Liver (tissue), 10 donors: ENCODE data around the gene CCDC40. TPM values are rescaled to one million over a fixed set of nuclear protein-coding genes. Genes with fewer than 3 reads are reported as not detected.

ENCODE experiments used
- DNase-seq: peaks from one replicate; pipeline ENCODE4 v3.0.0-alpha.2; 2017; ENCODE audit warnings: low spot score
- H3K27ac ChIP-seq, 2 donors: one replicate each; pipeline ENCODE4 v1.7.0; 2013; ENCODE audit warnings: inconsistent platforms in 2 of 2, low read length in 2 of 2, control low read depth in 1 of 2, low read depth in 1 of 2, mild to moderate bottlenecking in 1 of 2
- H3K27me3 ChIP-seq, 4 donors: one replicate each; pipeline versions ENCODE4 v1.6.1 to v1.7.0; 2013; ENCODE audit warnings: low read length in 3 of 4, inconsistent platforms in 1 of 4, mild to moderate bottlenecking in 1 of 4, moderate library complexity in 1 of 4; ENCODE audit not compliant: control insufficient read depth in 4 of 4, insufficient read depth in 4 of 4
- H3K36me3 ChIP-seq, 4 donors: one replicate each; pipeline versions ENCODE4 v1.6.1 to v1.7.0; 2013; ENCODE audit warnings: low read length in 3 of 4, mild to moderate bottlenecking in 3 of 4, low read depth in 1 of 4, moderate library complexity in 1 of 4; ENCODE audit not compliant: control insufficient read depth in 4 of 4, insufficient read depth in 3 of 4
- H3K4me1 ChIP-seq, 4 donors: one replicate each; pipeline versions ENCODE4 v1.6.1 to v1.7.0; 2013; ENCODE audit warnings: low read length in 3 of 4, mild to moderate bottlenecking in 3 of 4, moderate library complexity in 1 of 4; ENCODE audit not compliant: control insufficient read depth in 4 of 4, insufficient read depth in 4 of 4
- H3K4me3 ChIP-seq, 3 donors: one replicate each; pipeline versions ENCODE4 v1.6.1 to v1.7.0; 2013; ENCODE audit warnings: low read length in 3 of 3, control low read depth in 1 of 3, low read depth in 1 of 3, mild to moderate bottlenecking in 1 of 3
- H3K9ac ChIP-seq, 2 donors: one replicate each; pipeline ENCODE4 v1.7.0; 2013; ENCODE audit warnings: low read length in 2 of 2, mild to moderate bottlenecking in 2 of 2, moderate library complexity in 2 of 2, control low read depth in 1 of 2, low read depth in 1 of 2
- H3K9me3 ChIP-seq, 4 donors: one replicate each; pipeline versions ENCODE4 v1.6.1 to v1.7.0; 2013; ENCODE audit warnings: low read length in 3 of 4; ENCODE audit not compliant: control insufficient read depth in 4 of 4
- EGR1 ChIP-seq, 2 donors: IDR thresholded peaks; 2 replicates each; pipeline ENCODE4 v1.6.1; 2016 to 2018; ENCODE audit warnings: antibody characterized with exemption in 2 of 2, low read depth in 2 of 2
- FOXA2 ChIP-seq: IDR thresholded peaks from 2 replicates; pipeline ENCODE4 v1.6.1; 2016; ENCODE audit warnings: antibody characterized with exemption
- HNF4A ChIP-seq, 2 donors: conservative IDR thresholded peaks; 2 replicates each; pipeline ENCODE4 v1.6.1; 2016; ENCODE audit warnings: antibody characterized with exemption in 2 of 2, mild to moderate bottlenecking in 2 of 2
- HNF4G ChIP-seq: IDR thresholded peaks from 2 replicates; pipeline ENCODE4 v1.6.1; 2016; ENCODE audit warnings: antibody characterized with exemption
- RAD21 ChIP-seq, 2 donors: IDR thresholded peaks; 2 replicates each; pipeline ENCODE4 v1.6.1; 2016; ENCODE audit warnings: antibody characterized with exemption in 2 of 2, mild to moderate bottlenecking in 2 of 2
- RXRA ChIP-seq, 2 donors: IDR thresholded peaks; 2 replicates each; pipeline ENCODE4 v1.6.1; 2017 to 2018; ENCODE audit warnings: antibody characterized with exemption in 2 of 2, mild to moderate bottlenecking in 1 of 2
- SP1 ChIP-seq: IDR thresholded peaks from 2 replicates; pipeline ENCODE4 v1.6.1; 2018; ENCODE audit warnings: antibody characterized with exemption, mild to moderate bottlenecking
- TAF1 ChIP-seq: conservative IDR thresholded peaks from 2 replicates; pipeline ENCODE4 v1.6.1; 2016; ENCODE audit warnings: antibody characterized with exemption, mild to moderate bottlenecking
- YY1 ChIP-seq: IDR thresholded peaks from 2 replicates; pipeline ENCODE4 v1.6.1; 2016; ENCODE audit warnings: antibody characterized with exemption, mild to moderate bottlenecking
- WGBS: extraction: QIAGEN DNeasy Blood & Tissue Kit; methylation state at CpG from one replicate; pipeline ENCODE4 v1.1.7; 2013; 5-methylcytosine and 5-hydroxymethylcytosine counted together
- polyA plus RNA-seq, 2 donors: library from polyadenylated mRNA; stranded (reverse) in 1 of 2; unstranded in 1 of 2; fragments of 200-250 nt in 1 of 2; fragments of >200 nt in 1 of 2; fragmentation: Nextera tagmentation in 1 of 2; extraction: Ambion mirVana in 1 of 2; gene quantifications; one replicate each; pipeline versions ENCODE4 v1.2.1 to v1.2.3, GENCODE V29; 2013 to 2015
- small RNA-seq: library from RNA; depleted of rRNA; stranded (forward); fragments of <200 nt; gene quantifications from one replicate; pipeline ENCODE3, GENCODE V24; 2014
- total RNA-seq, 2 donors: library from RNA; depleted of rRNA; stranded (reverse); fragments of >200 nt; gene quantifications; one replicate each; pipeline ENCODE4 v1.2.3, GENCODE V29; 2014
- TF ChIP-seq, protein P1 (sequence below): IDR thresholded peaks from 2 replicates; pipeline ENCODE4 v1.6.1; 2016; ENCODE audit warnings: antibody characterized with exemption
- TF ChIP-seq, protein P2 (sequence below): IDR thresholded peaks from 2 replicates; pipeline ENCODE4 v1.6.1; 2016; ENCODE audit warnings: antibody characterized with exemption
- TF ChIP-seq, protein P3 (sequence below): IDR thresholded peaks from 2 replicates; pipeline ENCODE4 v1.6.1; 2016; ENCODE audit warnings: antibody characterized with exemption, mild to moderate bottlenecking
- donor health status: healthy.
- donor health status: healthy.
- donor health status: healthy.
- donor health status: healthy.
- donor health status: healthy.

CCDC40 gene
- total and polyA plus RNA-seq, 4 donors: 0.60 to 3.0 (median 1.4) TPM

DNA sequence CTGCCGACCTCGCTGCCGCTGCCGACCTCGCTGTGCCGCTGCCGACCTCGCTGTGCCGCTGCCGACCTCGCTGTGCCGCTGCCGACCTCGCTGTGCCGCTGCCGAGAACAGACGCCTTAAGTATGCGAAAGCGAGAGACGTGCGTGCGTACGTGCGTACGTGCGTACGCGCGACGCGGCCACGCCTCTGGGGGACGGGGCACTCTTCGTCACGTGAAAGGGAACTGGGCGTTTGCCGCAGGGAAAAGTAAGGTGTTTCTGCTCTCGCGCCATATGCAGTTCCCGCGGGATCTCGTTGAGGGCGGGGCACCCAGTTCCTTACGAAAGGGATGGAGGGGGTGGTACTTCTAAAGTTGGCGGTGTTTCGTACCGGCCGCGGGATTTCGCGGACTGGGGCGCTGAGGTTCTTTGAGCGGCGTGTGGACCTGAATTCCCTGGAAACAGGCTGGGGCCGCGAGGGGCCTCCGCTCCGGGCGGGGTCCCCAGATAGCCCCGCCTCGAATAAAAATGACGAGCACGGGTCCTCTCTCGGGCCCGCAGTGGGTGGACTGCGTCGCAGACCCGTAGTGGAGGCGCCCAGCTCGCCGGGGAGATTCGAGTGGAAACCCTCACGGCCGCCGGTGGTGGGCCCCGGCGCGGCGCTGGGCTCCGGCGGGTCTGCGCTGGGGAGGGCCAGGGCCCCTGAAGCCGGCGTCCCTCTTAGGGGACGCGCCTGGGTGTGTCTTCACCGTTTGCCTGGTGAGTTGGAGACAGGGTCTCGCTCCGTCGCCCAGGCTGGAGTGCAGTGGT lies 110.8 kb downstream of the CCDC40 start, which contains the start of gene EIF4A3:
TSS of gene EIF4A3 (minus strand) at position 94 of the 788 bp plus-strand sequence. CDS start 167 bp downstream, outside the sequence.
- Histone ChIP-seq H3K27me3 (no peaks in the 10 kb centered on the region), H3K4me1 (peaks cover 8 to 23% (median 20%) of the 10 kb centered on the region in 4 donors), H3K27ac (peak within 1 kb of the TSS; percentile 93 to 94), H3K9me3 (peaks cover 0 to 4% (median 0%) of the 10 kb centered on the region in 4 donors), H3K4me3 (peak within 1 kb of the TSS; percentile 82 to 96 (median 94)), H3K9ac (peak within 1 kb of the TSS; percentile 82 to 83), H3K36me3 (peaks cover 2 to 18% (median 11%) of the 10 kb centered on the region in 4 donors)
- under 1% methylated on average over 90 of the region's 90 CpGs for WGBS
- TF ChIP-seq, protein P1, sequence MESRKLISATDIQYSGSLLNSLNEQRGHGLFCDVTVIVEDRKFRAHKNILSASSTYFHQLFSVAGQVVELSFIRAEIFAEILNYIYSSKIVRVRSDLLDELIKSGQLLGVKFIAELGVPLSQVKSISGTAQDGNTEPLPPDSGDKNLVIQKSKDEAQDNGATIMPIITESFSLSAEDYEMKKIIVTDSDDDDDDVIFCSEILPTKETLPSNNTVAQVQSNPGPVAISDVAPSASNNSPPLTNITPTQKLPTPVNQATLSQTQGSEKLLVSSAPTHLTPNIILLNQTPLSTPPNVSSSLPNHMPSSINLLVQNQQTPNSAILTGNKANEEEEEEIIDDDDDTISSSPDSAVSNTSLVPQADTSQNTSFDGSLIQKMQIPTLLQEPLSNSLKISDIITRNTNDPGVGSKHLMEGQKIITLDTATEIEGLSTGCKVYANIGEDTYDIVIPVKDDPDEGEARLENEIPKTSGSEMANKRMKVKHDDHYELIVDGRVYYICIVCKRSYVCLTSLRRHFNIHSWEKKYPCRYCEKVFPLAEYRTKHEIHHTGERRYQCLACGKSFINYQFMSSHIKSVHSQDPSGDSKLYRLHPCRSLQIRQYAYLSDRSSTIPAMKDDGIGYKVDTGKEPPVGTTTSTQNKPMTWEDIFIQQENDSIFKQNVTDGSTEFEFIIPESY: peak; percentile 99
- TF ChIP-seq RXRA (IDR thresholded peaks at IDR 0.05) (peak; percentile 38 to 50), HNF4A (conservative IDR thresholded peaks at IDR 0.05) (peak in 1 of 2 donors; percentile 43), YY1 (peak; percentile 87), RAD21 (IDR thresholded peaks at IDR 0.05) (peak in 1 of 2 donors; percentile 64), EGR1 (IDR thresholded peaks at IDR 0.05; ENCODE audit: low read depth in 2 of 2) (peak in 1 of 2 donors; percentile 67), FOXA2 (no peak), HNF4G (no peak), SP1 (peak; percentile 75), TAF1 (peak; percentile 84)
- TF ChIP-seq, protein P2, sequence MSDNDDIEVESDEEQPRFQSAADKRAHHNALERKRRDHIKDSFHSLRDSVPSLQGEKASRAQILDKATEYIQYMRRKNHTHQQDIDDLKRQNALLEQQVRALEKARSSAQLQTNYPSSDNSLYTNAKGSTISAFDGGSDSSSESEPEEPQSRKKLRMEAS: peak; percentile 71
- TF ChIP-seq, protein P3, sequence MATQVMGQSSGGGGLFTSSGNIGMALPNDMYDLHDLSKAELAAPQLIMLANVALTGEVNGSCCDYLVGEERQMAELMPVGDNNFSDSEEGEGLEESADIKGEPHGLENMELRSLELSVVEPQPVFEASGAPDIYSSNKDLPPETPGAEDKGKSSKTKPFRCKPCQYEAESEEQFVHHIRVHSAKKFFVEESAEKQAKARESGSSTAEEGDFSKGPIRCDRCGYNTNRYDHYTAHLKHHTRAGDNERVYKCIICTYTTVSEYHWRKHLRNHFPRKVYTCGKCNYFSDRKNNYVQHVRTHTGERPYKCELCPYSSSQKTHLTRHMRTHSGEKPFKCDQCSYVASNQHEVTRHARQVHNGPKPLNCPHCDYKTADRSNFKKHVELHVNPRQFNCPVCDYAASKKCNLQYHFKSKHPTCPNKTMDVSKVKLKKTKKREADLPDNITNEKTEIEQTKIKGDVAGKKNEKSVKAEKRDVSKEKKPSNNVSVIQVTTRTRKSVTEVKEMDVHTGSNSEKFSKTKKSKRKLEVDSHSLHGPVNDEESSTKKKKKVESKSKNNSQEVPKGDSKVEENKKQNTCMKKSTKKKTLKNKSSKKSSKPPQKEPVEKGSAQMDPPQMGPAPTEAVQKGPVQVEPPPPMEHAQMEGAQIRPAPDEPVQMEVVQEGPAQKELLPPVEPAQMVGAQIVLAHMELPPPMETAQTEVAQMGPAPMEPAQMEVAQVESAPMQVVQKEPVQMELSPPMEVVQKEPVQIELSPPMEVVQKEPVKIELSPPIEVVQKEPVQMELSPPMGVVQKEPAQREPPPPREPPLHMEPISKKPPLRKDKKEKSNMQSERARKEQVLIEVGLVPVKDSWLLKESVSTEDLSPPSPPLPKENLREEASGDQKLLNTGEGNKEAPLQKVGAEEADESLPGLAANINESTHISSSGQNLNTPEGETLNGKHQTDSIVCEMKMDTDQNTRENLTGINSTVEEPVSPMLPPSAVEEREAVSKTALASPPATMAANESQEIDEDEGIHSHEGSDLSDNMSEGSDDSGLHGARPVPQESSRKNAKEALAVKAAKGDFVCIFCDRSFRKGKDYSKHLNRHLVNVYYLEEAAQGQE: no peak
- peak; percentile 94 for DNase-seq

Small RNA genes within 50 kb of the gene (small RNA-seq; reads per million reads assigned to genes)
- gene AC087741.2: not detected
- gene MIR1268B: not detected

Other genes starting within 250 kb of the CCDC40 start
- 1 to 10 TPM; 1.4 to 2.3 TPM for gene CBX8, start 239.6 kb upstream of the CCDC40 start, total RNA-seq
- gene CBX8, start 239.6 kb upstream of the CCDC40 start, polyA plus RNA-seq: 1 to 10 TPM in 1 of 2 donors, under 1 TPM in 1; 0.75 to 2.7 TPM
- 1 to 10 TPM; 4.8 to 7.7 TPM for gene CBX4, start 197.2 kb upstream of the CCDC40 start, total RNA-seq
- 1 to 10 TPM; 4.9 to 8.9 TPM for gene CBX4, start 197.2 kb upstream of the CCDC40 start, polyA plus RNA-seq
- 10 to 100 TPM in 1 of 2 donors, 1 to 10 TPM in 1; 4.7 to 29.5 TPM for gene TBC1D16, start 770 bp upstream of the CCDC40 start, total RNA-seq
- gene TBC1D16, start 770 bp upstream of the CCDC40 start, polyA plus RNA-seq: 1 to 10 TPM; 3.4 to 4.7 TPM
- 10 to 100 TPM; 21.3 to 31.0 TPM for gene GAA, start 64.9 kb downstream of the CCDC40 start, total RNA-seq
- gene GAA, start 64.9 kb downstream of the CCDC40 start, polyA plus RNA-seq: 10 to 100 TPM; 43.0 to 58.7 TPM
- gene EIF4A3, start 110.5 kb downstream of the CCDC40 start, total RNA-seq: 10 to 100 TPM; 33.8 to 35.1 TPM
- gene EIF4A3, start 110.5 kb downstream of the CCDC40 start, polyA plus RNA-seq: 10 to 100 TPM; 29.0 to 33.1 TPM
- under 1 TPM; 0.25 to 0.70 TPM for gene CARD14, start 133.4 kb downstream of the CCDC40 start, total RNA-seq
- gene CARD14, start 133.4 kb downstream of the CCDC40 start, polyA plus RNA-seq: under 1 TPM; 0.07 to 0.32 TPM
- 10 to 100 TPM in 1 of 2 donors, 1 to 10 TPM in 1; 5.8 to 15.2 TPM for gene SGSH, start 183.7 kb downstream of the CCDC40 start, total RNA-seq
- 10 to 100 TPM; 10.6 to 19.8 TPM for gene SGSH, start 183.7 kb downstream of the CCDC40 start, polyA plus RNA-seq
- 1 to 10 TPM; 6.9 to 8.2 TPM for gene SLC26A11, start 183.8 kb downstream of the CCDC40 start, total RNA-seq
- 1 to 10 TPM; 3.3 to 4.2 TPM for gene SLC26A11, start 183.8 kb downstream of the CCDC40 start, polyA plus RNA-seq
- gene RNF213, start 224.2 kb downstream of the CCDC40 start, total RNA-seq: 100 to 1,000 TPM in 1 of 2 donors, 10 to 100 TPM in 1; 42.0 to 104 TPM
- gene RNF213, start 224.2 kb downstream of the CCDC40 start, polyA plus RNA-seq: 10 to 100 TPM; 18.2 to 25.1 TPM